ENCODE data around the gene BTBD8. TPM values are rescaled to one million over a fixed set of nuclear protein-coding genes. Genes with fewer than 3 reads are reported as not detected.

The BTBD8 gene
- total RNA-seq, 1 donor from 2014 or later, result 14.3 TPM

GRCh38 chr1:92037400-92037799 lies 42.7 kb upstream of the BTBD8 start:
- H3K4me3 Mint-ChIP-seq, result no peak overlapping the region
- H3K4me3 ChIP-seq, result no peak overlapping the region

DNA sequence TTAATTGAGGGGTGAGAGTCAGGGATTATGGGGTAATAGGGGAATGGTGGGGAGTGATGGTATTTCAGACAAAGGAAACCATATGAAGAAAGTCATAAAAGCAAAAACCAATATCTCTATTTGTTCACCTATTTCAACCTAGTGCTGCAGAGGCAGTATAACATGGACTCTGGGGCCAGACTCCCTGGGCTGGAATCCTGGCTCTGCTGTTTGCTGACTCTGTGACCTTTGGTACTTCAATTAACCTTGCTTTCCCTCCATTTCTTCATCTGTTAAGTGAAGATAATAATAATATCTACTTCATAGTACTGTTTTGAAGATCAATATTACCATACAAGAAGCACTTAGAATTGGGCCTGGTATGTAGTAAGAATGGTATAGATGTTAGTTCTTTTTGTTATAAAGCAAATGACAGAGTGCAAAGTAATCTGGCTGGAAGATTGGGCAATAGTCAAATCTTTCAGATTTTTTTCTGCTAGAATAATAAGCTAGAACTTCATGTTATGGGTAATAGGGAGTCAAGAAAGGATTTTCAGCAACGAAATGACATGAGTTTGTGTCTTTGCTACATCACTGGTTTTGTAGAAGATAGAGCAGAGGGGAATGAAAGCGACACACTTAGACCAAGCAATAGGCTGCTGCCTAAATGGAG lies 41.3 kb upstream of the BTBD8 start:
- TF ChIP-seq EZH2phosphoT487 (IDR thresholded peaks at IDR 0.05) (no peak), CTCF (IDR thresholded peaks at IDR 0.05) (no peak), EZH2 (IDR thresholded peaks at IDR 0.05) (no peak)
- no peak overlapping the region for H3K4me2 ChIP-seq
- H3K9me3 ChIP-seq (ENCODE audit: low read depth), result no peaks in the 10 kb centered on the region
- no peak overlapping the region for H3K9ac ChIP-seq
- H3K36me3 ChIP-seq, result no peaks in the 10 kb centered on the region
- H3K27ac Mint-ChIP-seq, result peak overlapping the region; percentile 48
- H3K27ac ChIP-seq, result no peak overlapping the region
- no peak overlapping the region for H3K4me3 ChIP-seq
- H4K20me1 ChIP-seq (ENCODE audit: low read depth), result no peaks in the 10 kb centered on the region
- peaks cover 12% of the 10 kb centered on the region for H3K4me1 Mint-ChIP-seq
- no peaks in the 10 kb centered on the region for H3K79me2 ChIP-seq (ENCODE audit: low read depth)
- H3K27me3 Mint-ChIP-seq (ENCODE audit: insufficient read depth, low read depth), result no peaks in the 10 kb centered on the region
- H3K4me3 Mint-ChIP-seq, result no peak overlapping the region
- no peaks in the 10 kb centered on the region for H3K9me3 Mint-ChIP-seq
- H2AFZ ChIP-seq (replicated peaks), result no peak overlapping the region
- DNase-seq (ENCODE audit: low spot score), result no peak
- no peaks in the 10 kb centered on the region for H3F3A ChIP-seq (ENCODE audit: low read depth)
- H3K36me3 Mint-ChIP-seq, result no peaks in the 10 kb centered on the region
- H3K27me3 ChIP-seq, result no peaks in the 10 kb centered on the region
- H3K4me1 ChIP-seq, result no peaks in the 10 kb centered on the region

More at GRCh38 chr1:92037400-92037799, 42.7 kb upstream of the BTBD8 start:
- H3K9ac ChIP-seq, result no peak overlapping the region
- no peaks in the 10 kb centered on the region for H3K36me3 Mint-ChIP-seq
- H3K4me1 Mint-ChIP-seq, result peaks cover 12% of the 10 kb centered on the region
- no peak for DNase-seq (ENCODE audit: low spot score)
- H3K27ac Mint-ChIP-seq, result peak overlapping the region; percentile 18
- H3K9me3 ChIP-seq (ENCODE audit: low read depth), result no peaks in the 10 kb centered on the region
- no peaks in the 10 kb centered on the region for H3F3A ChIP-seq (ENCODE audit: low read depth)
- no peaks in the 10 kb centered on the region for H3K4me1 ChIP-seq
- no peaks in the 10 kb centered on the region for H3K27me3 Mint-ChIP-seq (ENCODE audit: insufficient read depth, low read depth)
- no peak for TF ChIP-seq CTCF (IDR thresholded peaks at IDR 0.05)
- TF ChIP-seq EZH2phosphoT487 (IDR thresholded peaks at IDR 0.05), result no peak
- no peak for TF ChIP-seq EZH2 (IDR thresholded peaks at IDR 0.05)
- H3K27ac ChIP-seq, result no peak overlapping the region
- peak overlapping the region; percentile 38 for H2AFZ ChIP-seq (replicated peaks)
- no peak overlapping the region for H3K4me2 ChIP-seq
- no peaks in the 10 kb centered on the region for H4K20me1 ChIP-seq (ENCODE audit: low read depth)
- no peaks in the 10 kb centered on the region for H3K36me3 ChIP-seq
- H3K79me2 ChIP-seq (ENCODE audit: low read depth), result no peaks in the 10 kb centered on the region
- no peaks in the 10 kb centered on the region for H3K9me3 Mint-ChIP-seq
- no peaks in the 10 kb centered on the region for H3K27me3 ChIP-seq

DNA sequence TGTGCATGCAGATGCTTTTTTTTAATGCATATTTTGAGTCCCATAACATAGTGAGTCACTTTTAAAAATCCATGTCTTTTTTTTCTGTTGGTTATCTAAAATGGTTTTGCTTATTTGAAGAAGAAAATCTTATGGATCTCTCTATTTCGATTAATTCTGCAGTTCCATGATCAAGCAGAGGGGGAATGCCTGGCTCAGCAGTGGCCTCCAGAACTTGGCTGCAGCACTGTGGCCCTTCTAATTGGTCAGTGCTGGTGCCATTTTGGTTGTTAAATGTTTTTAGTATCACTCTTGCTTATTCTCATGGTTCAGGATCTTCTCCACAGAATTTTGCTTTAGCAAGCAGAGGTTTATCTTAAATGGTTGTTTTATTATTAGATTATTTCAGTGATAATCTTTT lies 39.2 kb upstream of the BTBD8 start:
- Histone ChIP-seq H3K4me1 (no peaks in the 10 kb centered on the region), H3K27ac (no peak overlapping the region), H3F3A (ENCODE audit: low read depth) (no peaks in the 10 kb centered on the region), H2AFZ (replicated peaks) (no peak overlapping the region), H3K4me2 (no peak overlapping the region), H3K9me3 (ENCODE audit: low read depth) (no peaks in the 10 kb centered on the region), H3K79me2 (ENCODE audit: low read depth) (no peaks in the 10 kb centered on the region), H4K20me1 (ENCODE audit: low read depth) (no peaks in the 10 kb centered on the region), H3K9ac (no peak overlapping the region), H3K36me3 (no peaks in the 10 kb centered on the region), H3K27me3 (no peaks in the 10 kb centered on the region), H3K4me3 (no peak overlapping the region)
- Mint-ChIP-seq H3K9me3 (no peaks in the 10 kb centered on the region), H3K4me3 (no peak overlapping the region), H3K4me1 (peaks cover 12% of the 10 kb centered on the region), H3K27ac (no peak overlapping the region), H3K36me3 (no peaks in the 10 kb centered on the region), H3K27me3 (ENCODE audit: insufficient read depth, low read depth) (no peaks in the 10 kb centered on the region)
- TF ChIP-seq EZH2phosphoT487 (IDR thresholded peaks at IDR 0.05), result no peak
- TF ChIP-seq EZH2 (IDR thresholded peaks at IDR 0.05), result no peak
- no peak for TF ChIP-seq CTCF (IDR thresholded peaks at IDR 0.05)
- no peak for DNase-seq (ENCODE audit: low spot score)

Data from neural progenitor cell (in vitro differentiated cells).